Activated CD4-positive, alpha-beta T cell treated with anti-CD3 and anti-CD28 coated beads, Interleukin-2, amount 10 ng/mL, durations not matched to agents 24 days and 14 days (primary cell): Measurements from ENCODE around the gene TCF4. TPM values are rescaled to one million over a fixed set of nuclear protein-coding genes. Genes with fewer than 3 reads are reported as not detected.

ENCODE experiments used
- DNase-seq: peaks from one replicate; pipeline ENCODE4 v3.0.0; 2022
- H3K27ac Mint-ChIP-seq: one replicate; pipeline ENCODE4 v1.8.0; 2022; ENCODE audit warnings: mild to moderate bottlenecking, mixed read lengths
- H3K27me3 Mint-ChIP-seq: one replicate; pipeline ENCODE4 v1.8.0; 2022; ENCODE audit warnings: mixed read lengths
- H3K36me3 Mint-ChIP-seq: one replicate; pipeline ENCODE4 v1.8.0; 2022; ENCODE audit warnings: low read depth, mild to moderate bottlenecking, mixed read lengths
- H3K4me1 Mint-ChIP-seq: one replicate; pipeline ENCODE4 v1.8.0; 2021; ENCODE audit warnings: mixed read lengths
- H3K4me3 Mint-ChIP-seq: one replicate; pipeline ENCODE4 v1.8.0; 2022; ENCODE audit warnings: mild to moderate bottlenecking, moderate library complexity, mixed read lengths
- H3K9me3 Mint-ChIP-seq: one replicate; pipeline ENCODE4 v1.8.0; 2021; ENCODE audit warnings: mixed read lengths
- intact Hi-C: fragments of 100-400 bp; cut with micrococcal nuclease; formaldehyde crosslinking; loops from one replicate; pipeline ENCODE4 v1.15.1; 2023
- total RNA-seq: library from RNA; stranded (reverse); gene quantifications from 2 replicates; pipeline ENCODE4 v1.2.3, GENCODE V29; 2022

Gene TCF4
- total RNA-seq, 1 donor from 2014 or later: 2.6 TPM

DNA sequence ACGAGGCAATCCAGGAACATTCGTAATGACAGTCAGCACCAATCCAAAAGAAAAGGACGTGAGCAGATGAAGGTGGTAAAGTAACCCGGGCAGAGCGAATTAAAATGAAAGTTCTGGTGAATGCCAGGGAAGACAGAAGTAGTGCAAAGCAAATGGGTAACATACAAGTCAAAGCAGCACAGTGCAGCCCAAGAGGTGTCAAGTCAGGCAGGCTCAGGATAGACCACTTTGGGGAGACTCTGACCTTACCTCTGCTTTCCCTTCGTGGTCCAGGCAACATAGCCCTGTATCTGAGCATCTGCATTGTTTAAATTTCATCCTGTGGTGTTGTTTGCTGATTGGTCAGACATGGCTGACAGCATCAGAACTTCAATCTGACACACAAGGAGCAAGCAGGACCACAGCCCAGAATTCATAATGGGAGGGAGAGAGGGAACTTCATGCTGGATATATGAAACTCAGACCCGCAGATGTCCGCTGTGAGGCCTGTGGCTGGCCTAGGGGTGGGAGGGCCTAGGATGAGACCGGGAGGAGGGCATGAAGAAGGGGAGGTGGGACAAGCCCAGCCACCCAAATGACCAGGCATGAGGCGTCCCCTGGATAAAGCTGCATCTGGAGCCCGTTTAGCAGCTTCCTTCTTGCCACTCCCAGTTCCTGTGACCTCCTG is 285.7 kb downstream of the TCF4 start:
- Mint-ChIP-seq H3K4me3 (no peak overlapping the region), H3K9me3 (no peaks in the 10 kb centered on the region), H3K27ac (no peak overlapping the region), H3K36me3 (no peaks in the 10 kb centered on the region), H3K4me1 (no peaks in the 10 kb centered on the region), H3K27me3 (peaks cover 2% of the 10 kb centered on the region)
- intact Hi-C loops: no loop called here
- no peak for DNase-seq

DNA sequence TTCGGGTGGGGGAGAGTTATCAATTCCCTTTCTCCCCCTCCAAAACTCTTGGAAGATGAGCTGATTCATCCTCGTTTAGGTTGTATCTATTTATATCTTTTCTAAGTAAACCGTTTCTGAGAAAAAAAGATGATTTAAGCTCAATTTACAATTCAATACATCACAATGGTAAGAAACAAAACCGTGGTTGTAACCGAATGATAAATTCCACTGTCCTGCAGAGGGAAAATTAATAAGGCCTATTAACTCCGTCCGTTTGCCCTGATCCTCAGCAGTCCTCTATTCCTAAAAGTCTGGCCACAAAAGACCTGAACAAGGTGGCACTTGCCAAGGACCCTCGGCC is 286.2 kb downstream of the TCF4 start:
- no peaks in the 10 kb centered on the region for H3K36me3 Mint-ChIP-seq
- intact Hi-C loops: no loop called here

DNA sequence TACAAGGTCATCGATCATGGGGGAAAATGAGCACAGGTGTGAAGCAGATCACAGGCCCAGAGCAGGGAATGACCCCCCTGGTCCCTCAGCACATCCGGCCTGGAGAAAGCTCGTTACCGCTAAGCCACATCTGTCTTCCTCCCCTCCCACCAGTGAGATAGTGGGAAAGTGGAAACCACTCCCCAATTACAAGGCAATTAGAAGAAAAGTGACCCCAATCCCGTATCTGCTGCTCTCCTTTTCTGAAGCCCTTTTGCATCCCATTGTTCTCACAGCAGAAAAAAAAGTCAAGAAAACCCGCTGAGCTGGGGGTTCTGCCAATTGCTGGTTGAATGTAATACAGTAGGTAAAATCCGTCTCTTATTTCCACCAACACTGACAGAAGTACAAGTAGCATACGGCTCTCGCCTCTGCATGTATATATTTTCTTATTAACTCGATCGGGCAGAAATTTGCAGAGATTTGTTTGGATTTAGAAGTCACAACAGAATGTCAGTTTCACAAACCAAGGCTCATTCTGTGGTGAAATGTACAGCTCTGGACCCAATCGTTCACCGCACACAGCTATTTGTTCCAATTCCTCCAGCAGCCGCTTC is 287.0 kb downstream of the TCF4 start:
- no peak overlapping the region for H3K4me3 Mint-ChIP-seq
- DNase-seq: no peak
- H3K27ac Mint-ChIP-seq: no peak overlapping the region
- H3K36me3 Mint-ChIP-seq: no peaks in the 10 kb centered on the region
- intact Hi-C loops: no loop called here
- peaks cover 2% of the 10 kb centered on the region for H3K27me3 Mint-ChIP-seq
- H3K9me3 Mint-ChIP-seq: no peaks in the 10 kb centered on the region
- no peaks in the 10 kb centered on the region for H3K4me1 Mint-ChIP-seq

More for the DNA sequence above, 286.2 kb downstream of the TCF4 start:
- no peaks in the 10 kb centered on the region for H3K9me3 Mint-ChIP-seq
- H3K4me3 Mint-ChIP-seq: no peak overlapping the region
- no peak overlapping the region for H3K27ac Mint-ChIP-seq
- H3K27me3 Mint-ChIP-seq: peaks cover 2% of the 10 kb centered on the region
- H3K4me1 Mint-ChIP-seq: no peaks in the 10 kb centered on the region
- DNase-seq: no peak

DNA sequence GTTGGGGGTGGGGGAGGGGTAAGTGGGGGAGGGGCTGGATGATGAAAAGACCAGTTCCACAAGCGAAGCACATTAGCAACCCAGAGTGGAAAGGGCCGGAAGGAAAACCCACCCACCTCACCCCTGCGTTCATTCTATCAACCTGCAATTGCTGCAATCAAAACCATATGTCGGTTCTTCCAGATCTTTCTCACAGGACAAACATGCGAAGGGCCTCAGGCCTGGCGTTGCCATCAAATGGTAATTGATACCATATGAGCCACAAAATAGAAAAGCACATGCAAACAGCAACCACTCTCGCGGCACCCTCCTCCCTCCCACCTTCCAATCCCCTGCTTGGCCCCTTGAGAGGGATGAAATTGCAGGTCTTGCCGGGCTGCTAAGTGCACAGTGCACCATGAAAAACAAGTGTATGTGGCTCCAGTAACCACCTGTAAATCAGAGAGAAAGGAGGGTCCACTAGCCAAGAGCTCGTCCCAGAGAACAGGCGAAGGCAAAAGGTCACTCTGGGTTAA is 287.5 kb downstream of the TCF4 start:
- intact Hi-C loops: no loop called here
- no peaks in the 10 kb centered on the region for H3K9me3 Mint-ChIP-seq
- H3K4me3 Mint-ChIP-seq: no peak overlapping the region
- H3K36me3 Mint-ChIP-seq: no peaks in the 10 kb centered on the region
- no peaks in the 10 kb centered on the region for H3K4me1 Mint-ChIP-seq
- H3K27ac Mint-ChIP-seq: no peak overlapping the region
- no peak for DNase-seq
- peaks cover 2% of the 10 kb centered on the region for H3K27me3 Mint-ChIP-seq

DNA sequence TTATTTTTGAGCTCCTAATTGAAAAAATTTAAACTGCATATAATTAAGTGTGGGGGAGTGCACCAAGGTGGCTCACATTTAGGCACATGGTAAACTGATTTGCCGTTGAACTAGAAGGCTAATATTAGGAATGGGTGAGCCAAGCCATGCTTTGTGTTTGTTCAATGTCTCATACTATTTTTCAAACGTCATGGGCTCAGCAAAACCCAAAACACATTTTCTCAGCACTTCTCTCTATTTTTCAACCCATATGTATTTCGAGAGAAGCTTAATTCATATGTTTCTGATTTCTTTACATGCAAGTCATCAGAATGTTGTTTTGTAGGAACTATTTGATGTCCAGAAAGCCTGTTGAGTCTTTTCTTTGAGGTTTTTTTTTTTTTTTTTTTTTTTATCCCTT is 291.2 kb downstream of the TCF4 start:
- no peak overlapping the region for H3K4me3 Mint-ChIP-seq
- no peak for DNase-seq
- H3K4me1 Mint-ChIP-seq: no peaks in the 10 kb centered on the region
- no peaks in the 10 kb centered on the region for H3K27me3 Mint-ChIP-seq
- intact Hi-C loops: no loop called here
- no peak overlapping the region for H3K27ac Mint-ChIP-seq
- no peaks in the 10 kb centered on the region for H3K36me3 Mint-ChIP-seq
- no peaks in the 10 kb centered on the region for H3K9me3 Mint-ChIP-seq

DNA sequence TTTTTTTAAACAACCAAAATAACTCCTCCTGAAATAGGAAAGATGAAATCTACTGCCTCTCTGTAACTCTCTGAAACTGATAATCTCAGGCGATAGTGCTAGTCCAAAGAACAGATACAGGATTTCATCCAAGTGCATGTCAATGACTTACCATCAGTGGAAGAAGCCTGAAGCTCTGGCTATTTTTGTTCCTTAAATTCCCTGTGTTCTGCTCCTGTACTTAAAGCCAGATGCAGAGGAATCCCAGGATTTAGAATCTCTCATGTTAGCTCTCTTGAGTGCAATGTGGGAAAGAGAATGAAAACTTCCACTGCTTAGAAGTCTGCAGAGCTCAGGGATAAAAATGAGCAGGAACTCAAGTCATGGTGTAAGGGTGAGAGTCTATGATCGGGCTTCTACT is 291.9 kb downstream of the TCF4 start:
- DNase-seq: no peak
- no peaks in the 10 kb centered on the region for H3K9me3 Mint-ChIP-seq
- no peaks in the 10 kb centered on the region for H3K4me1 Mint-ChIP-seq
- intact Hi-C loops: no loop called here
- no peak overlapping the region for H3K4me3 Mint-ChIP-seq
- H3K27me3 Mint-ChIP-seq: no peaks in the 10 kb centered on the region
- no peaks in the 10 kb centered on the region for H3K36me3 Mint-ChIP-seq
- no peak overlapping the region for H3K27ac Mint-ChIP-seq

DNA sequence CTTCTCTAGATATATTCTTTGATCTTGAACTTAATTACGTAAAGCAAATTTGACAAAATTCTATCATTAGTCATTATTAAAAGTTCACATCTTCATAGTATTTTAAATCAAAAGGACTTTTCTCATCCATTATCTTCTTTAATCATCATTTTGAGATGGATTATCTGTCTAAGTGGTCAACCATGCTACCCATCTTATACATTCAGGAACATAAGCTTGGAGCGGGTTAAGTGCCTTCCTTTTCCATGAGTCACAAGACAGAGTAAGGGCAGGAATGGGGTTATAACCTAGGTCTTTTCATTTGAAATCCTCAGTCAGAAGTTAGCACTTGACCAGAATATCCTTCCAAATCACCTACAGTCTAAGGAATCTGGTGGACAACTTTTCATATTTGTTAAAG is 297.1 kb downstream of the TCF4 start:
- no peak overlapping the region for H3K4me3 Mint-ChIP-seq
- H3K27ac Mint-ChIP-seq: no peak overlapping the region
- H3K4me1 Mint-ChIP-seq: no peaks in the 10 kb centered on the region
- H3K27me3 Mint-ChIP-seq: no peaks in the 10 kb centered on the region
- intact Hi-C loops: no loop called here
- no peaks in the 10 kb centered on the region for H3K36me3 Mint-ChIP-seq
- DNase-seq: no peak
- H3K9me3 Mint-ChIP-seq: no peaks in the 10 kb centered on the region

DNA sequence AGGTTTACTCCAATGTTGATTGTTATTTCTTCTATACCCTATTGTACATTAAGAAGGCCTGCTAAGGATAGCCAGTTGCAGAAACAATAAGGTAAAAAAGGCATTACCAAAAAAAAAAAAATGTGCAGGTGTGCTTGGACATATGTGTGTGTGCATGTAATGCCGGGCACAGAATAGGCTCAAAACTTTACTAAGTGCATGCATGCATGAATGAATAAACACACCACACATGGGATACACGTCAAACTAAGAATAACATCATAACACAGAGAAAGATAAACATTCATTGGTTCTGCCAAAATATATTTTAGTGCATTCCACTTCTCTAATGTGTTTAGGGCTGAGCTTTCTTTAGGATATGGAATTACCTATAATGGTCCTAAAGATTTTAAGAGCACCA is 298.2 kb downstream of the TCF4 start:
- Mint-ChIP-seq H3K27ac (no peak overlapping the region), H3K9me3 (no peaks in the 10 kb centered on the region), H3K36me3 (no peaks in the 10 kb centered on the region), H3K27me3 (no peaks in the 10 kb centered on the region), H3K4me1 (no peaks in the 10 kb centered on the region), H3K4me3 (no peak overlapping the region)
- DNase-seq: no peak
- intact Hi-C loops: no loop called here

DNA sequence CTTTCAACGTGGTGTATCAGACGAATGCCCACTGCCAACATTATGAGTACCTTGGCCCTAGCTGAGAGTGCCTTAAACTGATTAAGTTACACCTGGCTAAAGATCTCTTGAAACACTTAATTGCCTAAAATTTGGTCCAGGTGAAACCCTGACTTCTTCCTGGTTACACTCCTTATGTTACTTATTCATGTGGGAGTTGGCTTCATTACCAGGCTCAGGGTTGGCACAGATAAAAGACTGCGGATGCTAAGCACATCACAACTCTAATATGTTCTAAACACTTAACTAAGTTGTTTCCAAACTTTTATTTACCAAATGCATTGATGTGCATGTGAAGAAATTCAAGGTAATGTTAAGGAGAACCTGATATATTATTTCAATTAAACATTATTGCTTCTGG is 298.9 kb downstream of the TCF4 start:
- no peaks in the 10 kb centered on the region for H3K36me3 Mint-ChIP-seq
- no peak overlapping the region for H3K27ac Mint-ChIP-seq
- DNase-seq: no peak
- intact Hi-C loops: no loop called here
- no peak overlapping the region for H3K4me3 Mint-ChIP-seq
- H3K27me3 Mint-ChIP-seq: no peaks in the 10 kb centered on the region
- no peaks in the 10 kb centered on the region for H3K9me3 Mint-ChIP-seq
- H3K4me1 Mint-ChIP-seq: no peaks in the 10 kb centered on the region

DNA sequence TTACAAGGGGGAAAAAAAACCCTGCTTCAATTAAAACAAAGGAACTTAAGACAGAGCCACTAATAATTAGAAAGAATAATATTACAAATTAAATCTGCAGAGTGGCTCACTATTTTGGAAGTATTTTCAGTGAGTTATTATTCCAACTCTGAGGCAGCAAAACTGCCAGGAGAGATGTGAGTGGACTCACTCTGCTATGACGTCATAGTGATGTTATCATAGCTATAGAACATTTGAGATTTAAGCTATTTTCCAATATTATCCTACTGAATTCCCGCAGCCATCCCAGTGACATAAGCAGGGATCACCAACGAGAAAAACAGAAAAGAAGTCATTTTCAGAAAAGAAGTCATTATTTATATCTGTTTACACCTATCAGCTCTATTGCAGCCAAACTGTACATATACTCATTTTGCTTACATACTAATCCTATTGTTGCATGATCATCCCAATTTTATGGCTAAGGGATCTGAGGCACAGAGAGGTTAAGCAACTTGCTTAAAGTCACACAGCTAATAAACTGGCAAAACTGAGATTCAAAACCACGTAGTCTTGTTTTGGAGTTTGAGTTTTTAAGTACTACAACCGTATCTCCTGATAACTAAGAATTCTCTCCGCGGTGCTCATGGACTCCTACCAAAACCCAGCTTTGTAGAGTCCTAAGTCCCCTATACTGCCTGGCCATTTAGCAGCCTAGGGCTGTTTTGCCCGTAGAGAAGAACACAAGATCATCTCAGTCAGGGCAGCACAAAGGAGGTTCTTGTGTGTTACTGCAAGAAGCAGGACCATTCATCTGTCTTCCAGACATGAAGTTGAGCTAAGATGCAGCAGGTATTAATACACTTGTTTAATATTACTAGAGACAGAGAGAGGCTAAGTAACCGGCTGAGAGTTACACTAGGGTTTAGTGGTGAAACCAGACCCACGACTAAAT is 299.8 kb downstream of the TCF4 start:
- no peak for DNase-seq
- Mint-ChIP-seq H3K4me3 (no peak overlapping the region), H3K4me1 (no peaks in the 10 kb centered on the region), H3K27ac (no peak overlapping the region), H3K36me3 (no peaks in the 10 kb centered on the region), H3K27me3 (no peaks in the 10 kb centered on the region), H3K9me3 (no peaks in the 10 kb centered on the region)
- intact Hi-C loops: no loop called here

DNA sequence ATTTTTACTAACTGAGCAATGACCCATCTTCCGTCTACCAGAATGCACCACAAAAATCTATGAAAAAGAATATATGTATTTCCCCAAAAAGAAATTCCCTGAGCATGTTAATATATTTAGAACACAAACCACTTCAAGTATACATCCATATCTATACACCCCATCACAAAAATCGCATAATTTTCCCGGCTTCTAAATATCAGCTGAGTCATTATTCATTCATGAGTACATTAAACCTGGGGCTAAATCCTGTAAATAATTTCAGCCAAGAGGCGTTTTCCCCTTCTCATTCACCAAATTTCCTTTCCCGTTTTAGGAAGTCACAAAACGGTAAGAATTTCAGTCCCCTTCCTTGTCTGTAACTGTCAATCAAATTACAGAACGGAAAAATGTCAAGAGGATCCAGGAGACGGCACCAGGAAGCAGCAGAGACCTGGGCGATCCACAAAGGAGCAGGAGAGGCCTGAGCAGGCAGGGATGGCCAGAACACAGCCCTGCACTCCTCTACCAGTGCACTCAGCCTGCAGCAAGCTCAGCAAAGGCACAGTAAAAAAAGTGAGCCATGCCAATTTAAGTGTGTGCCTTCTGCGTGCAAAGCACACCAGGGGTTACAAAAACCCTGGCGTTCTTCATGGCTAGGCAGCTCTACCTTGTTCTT is 300.7 kb downstream of the TCF4 start:
- H3K27me3 Mint-ChIP-seq: no peaks in the 10 kb centered on the region
- intact Hi-C loops: no loop called here
- no peaks in the 10 kb centered on the region for H3K9me3 Mint-ChIP-seq
- H3K36me3 Mint-ChIP-seq: no peaks in the 10 kb centered on the region
- no peak overlapping the region for H3K4me3 Mint-ChIP-seq
- no peak overlapping the region for H3K27ac Mint-ChIP-seq
- DNase-seq: no peak
- no peaks in the 10 kb centered on the region for H3K4me1 Mint-ChIP-seq

DNA sequence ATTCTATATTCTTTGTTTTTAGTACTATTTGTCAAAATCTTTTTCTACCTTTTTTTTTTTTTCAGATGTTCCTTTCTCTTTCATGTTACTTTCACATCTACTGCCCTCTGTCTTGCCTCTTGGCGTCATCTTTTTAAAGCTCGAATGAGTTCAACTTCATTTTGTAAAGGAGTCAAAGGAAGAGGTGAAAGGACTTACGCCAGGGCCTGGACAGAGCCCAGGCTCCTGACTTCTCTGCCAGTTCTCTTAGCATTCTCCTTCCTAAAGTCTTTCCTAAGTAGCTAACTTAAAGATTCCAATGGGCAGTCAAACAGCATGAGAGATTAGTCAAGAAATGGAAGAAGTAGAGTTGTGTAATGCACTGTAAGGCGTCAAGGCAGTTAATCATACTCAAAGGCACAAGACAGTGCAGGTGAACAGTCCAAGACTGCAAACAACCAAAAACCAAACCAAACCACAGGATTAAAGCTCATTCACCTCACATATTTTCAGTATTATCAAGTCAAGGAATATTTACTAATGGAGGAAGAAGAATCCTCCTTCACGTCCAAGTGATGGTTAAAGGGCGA is 301.7 kb downstream of the TCF4 start:
- intact Hi-C loops: no loop called here
- Mint-ChIP-seq H3K27ac (no peak overlapping the region), H3K4me1 (no peaks in the 10 kb centered on the region), H3K27me3 (no peaks in the 10 kb centered on the region), H3K9me3 (no peaks in the 10 kb centered on the region), H3K4me3 (no peak overlapping the region), H3K36me3 (no peaks in the 10 kb centered on the region)
- DNase-seq: no peak

DNA sequence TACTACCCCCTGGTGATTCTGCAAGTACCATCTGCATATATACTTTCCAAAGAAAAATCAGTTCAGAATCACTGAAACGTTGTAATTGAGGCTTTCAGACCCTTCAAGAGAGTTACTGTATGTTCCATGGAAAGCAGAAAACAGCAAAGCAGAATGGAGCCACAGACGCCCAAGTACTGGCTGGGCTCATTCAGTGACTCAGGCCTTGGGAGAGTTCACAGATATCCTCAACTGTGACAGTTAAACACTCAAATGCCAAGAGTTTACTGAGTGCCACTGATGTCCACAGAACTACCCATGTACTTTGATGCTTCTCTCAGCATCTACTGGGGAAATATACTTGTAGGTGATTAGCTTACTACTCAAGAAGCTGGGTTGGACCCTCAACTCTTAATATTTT is 303.4 kb downstream of the TCF4 start:
- Mint-ChIP-seq H3K36me3 (no peaks in the 10 kb centered on the region), H3K27me3 (no peaks in the 10 kb centered on the region), H3K9me3 (no peaks in the 10 kb centered on the region), H3K27ac (no peak overlapping the region), H3K4me1 (no peaks in the 10 kb centered on the region), H3K4me3 (no peak overlapping the region)
- no peak for DNase-seq
- intact Hi-C loops: no loop called here
